Measurements from ENCODE around the gene CXXC4.

The CXXC4 gene

GRCh38 chr4:104504536-104504935, 9.8 kb upstream of the CXXC4 start:
- no peak for ATAC-seq
- TF ChIP-seq CSRNP3 (CRISPR knock-in tag; IDR thresholded peaks at IDR 0.05) (no peak), POU6F1 (CRISPR knock-in tag; IDR thresholded peaks at IDR 0.05; ENCODE audit: borderline replicate concordance, low read depth) (no peak), PATZ1 (CRISPR knock-in tag; IDR thresholded peaks at IDR 0.05; ENCODE audit: borderline replicate concordance) (no peak), TSHZ2 (CRISPR knock-in tag; IDR thresholded peaks at IDR 0.05) (no peak), RARB (CRISPR knock-in tag; IDR thresholded peaks at IDR 0.05) (no peak), ZNF565 (CRISPR knock-in tag; conservative IDR thresholded peaks at IDR 0.05; ENCODE audit: low read depth) (no peak), ZC3H10 (CRISPR knock-in tag; IDR thresholded peaks at IDR 0.05) (no peak), ZFP30 (CRISPR knock-in tag; IDR thresholded peaks at IDR 0.05) (no peak), ESRRG (CRISPR knock-in tag; IDR thresholded peaks at IDR 0.05) (no peak), PPARA (CRISPR knock-in tag; IDR thresholded peaks at IDR 0.05; ENCODE audit: borderline replicate concordance) (no peak), ZNF8 (CRISPR knock-in tag; IDR thresholded peaks at IDR 0.05) (no peak), CSDC2 (CRISPR knock-in tag; IDR thresholded peaks at IDR 0.05) (no peak), ISL1 (CRISPR knock-in tag; IDR thresholded peaks at IDR 0.05) (no peak), TOX (CRISPR knock-in tag; IDR thresholded peaks at IDR 0.05; ENCODE audit: borderline replicate concordance) (no peak), SNAI2 (CRISPR knock-in tag; IDR thresholded peaks at IDR 0.05) (no peak), BACH2 (CRISPR knock-in tag; IDR thresholded peaks at IDR 0.05; ENCODE audit: borderline replicate concordance) (no peak), ZFP3 (CRISPR knock-in tag; IDR thresholded peaks at IDR 0.05) (no peak), ARNTL (CRISPR knock-in tag; IDR thresholded peaks at IDR 0.05; ENCODE audit: borderline replicate concordance, low read depth) (no peak)

GRCh38 chr4:104502471-104502870, 7.8 kb upstream of the CXXC4 start:
- no peak for ATAC-seq
- no peak for TF ChIP-seq OSR1 (CRISPR knock-in tag; IDR thresholded peaks at IDR 0.05)
- no peak for TF ChIP-seq GLIS3 (CRISPR knock-in tag; IDR thresholded peaks at IDR 0.05)
- TF ChIP-seq ZFP3 (CRISPR knock-in tag; IDR thresholded peaks at IDR 0.05), result no peak
- no peak for TF ChIP-seq ESRRG (CRISPR knock-in tag; IDR thresholded peaks at IDR 0.05)
- no peak for TF ChIP-seq ZNF70 (CRISPR knock-in tag; IDR thresholded peaks at IDR 0.05)
- no peak for TF ChIP-seq ZFP30 (CRISPR knock-in tag; IDR thresholded peaks at IDR 0.05)
- TF ChIP-seq ZNF565 (CRISPR knock-in tag; conservative IDR thresholded peaks at IDR 0.05; ENCODE audit: low read depth), result no peak
- no peak for TF ChIP-seq PATZ1 (CRISPR knock-in tag; IDR thresholded peaks at IDR 0.05; ENCODE audit: borderline replicate concordance)
- TF ChIP-seq TOX (CRISPR knock-in tag; IDR thresholded peaks at IDR 0.05; ENCODE audit: borderline replicate concordance), result no peak
- no peak for TF ChIP-seq TCF4 (CRISPR knock-in tag; IDR thresholded peaks at IDR 0.05; ENCODE audit: borderline replicate concordance)
- TF ChIP-seq ZC3H10 (CRISPR knock-in tag; IDR thresholded peaks at IDR 0.05), result no peak
